Cardiac fibroblast (primary cell): ENCODE results near the gene IRAK1BP1.

Experiments
- DNase-seq, 2 donors: peaks; one replicate each; pipeline versions ENCODE4 v3.0.0 to v3.0.0-alpha.2; 2010; ENCODE audit warnings: low read depth in 2 of 2
- H3K4me3 ChIP-seq, 2 donors: replicated peaks in 1 of 2; 1 replicate in 1 of 2; 2 replicates in 1 of 2; pipeline ENCODE4 v1.5.1; 2011; ENCODE audit warnings: low read depth in 2 of 2, low read length in 2 of 2, mild to moderate bottlenecking in 2 of 2, moderate library complexity in 1 of 2
- TF ChIP-seq, protein P1 (sequence below): IDR thresholded peaks from one replicate; pipeline ENCODE4 v1.5.1; 2011; ENCODE audit warnings: low read depth, mild to moderate bottlenecking, low read length, inconsistent platforms

Gene IRAK1BP1, protein sequence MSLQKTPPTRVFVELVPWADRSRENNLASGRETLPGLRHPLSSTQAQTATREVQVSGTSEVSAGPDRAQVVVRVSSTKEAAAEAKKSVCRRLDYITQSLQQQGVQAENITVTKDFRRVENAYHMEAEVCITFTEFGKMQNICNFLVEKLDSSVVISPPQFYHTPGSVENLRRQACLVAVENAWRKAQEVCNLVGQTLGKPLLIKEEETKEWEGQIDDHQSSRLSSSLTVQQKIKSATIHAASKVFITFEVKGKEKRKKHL

DNA sequence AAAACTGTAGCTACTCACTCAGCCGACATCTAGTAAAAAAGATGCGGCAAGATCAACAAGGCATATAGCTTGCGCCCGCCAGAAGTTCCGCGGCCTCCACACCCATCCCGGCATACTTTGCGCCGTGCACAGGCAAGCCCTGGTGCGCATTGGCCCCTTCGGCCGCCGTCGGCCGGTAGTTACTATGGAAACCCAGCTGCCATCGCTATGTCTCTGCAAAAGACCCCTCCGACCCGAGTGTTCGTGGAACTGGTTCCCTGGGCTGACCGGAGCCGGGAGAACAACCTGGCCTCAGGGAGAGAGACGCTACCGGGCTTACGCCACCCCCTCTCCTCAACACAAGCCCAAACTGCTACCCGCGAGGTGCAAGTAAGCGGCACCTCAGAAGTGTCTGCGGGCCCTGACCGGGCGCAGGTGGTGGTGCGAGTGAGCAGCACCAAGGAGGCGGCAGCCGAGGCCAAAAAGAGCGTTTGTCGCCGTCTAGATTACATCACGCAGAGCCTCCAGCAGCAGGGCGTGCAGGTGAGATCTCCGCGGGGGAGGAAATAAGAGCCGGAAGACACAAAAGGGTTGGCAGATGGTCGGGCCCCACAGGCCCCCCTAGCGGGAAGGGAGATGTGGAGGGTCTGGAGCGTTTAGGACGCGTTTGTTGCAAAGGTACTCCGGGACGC, at the start of gene IRAK1BP1:
Gene IRAK1BP1 (plus strand): TSS at position 182 of the 671 bp plus-strand sequence. CDS start 26 bp downstream, at position 208.
- TF ChIP-seq, protein P1, sequence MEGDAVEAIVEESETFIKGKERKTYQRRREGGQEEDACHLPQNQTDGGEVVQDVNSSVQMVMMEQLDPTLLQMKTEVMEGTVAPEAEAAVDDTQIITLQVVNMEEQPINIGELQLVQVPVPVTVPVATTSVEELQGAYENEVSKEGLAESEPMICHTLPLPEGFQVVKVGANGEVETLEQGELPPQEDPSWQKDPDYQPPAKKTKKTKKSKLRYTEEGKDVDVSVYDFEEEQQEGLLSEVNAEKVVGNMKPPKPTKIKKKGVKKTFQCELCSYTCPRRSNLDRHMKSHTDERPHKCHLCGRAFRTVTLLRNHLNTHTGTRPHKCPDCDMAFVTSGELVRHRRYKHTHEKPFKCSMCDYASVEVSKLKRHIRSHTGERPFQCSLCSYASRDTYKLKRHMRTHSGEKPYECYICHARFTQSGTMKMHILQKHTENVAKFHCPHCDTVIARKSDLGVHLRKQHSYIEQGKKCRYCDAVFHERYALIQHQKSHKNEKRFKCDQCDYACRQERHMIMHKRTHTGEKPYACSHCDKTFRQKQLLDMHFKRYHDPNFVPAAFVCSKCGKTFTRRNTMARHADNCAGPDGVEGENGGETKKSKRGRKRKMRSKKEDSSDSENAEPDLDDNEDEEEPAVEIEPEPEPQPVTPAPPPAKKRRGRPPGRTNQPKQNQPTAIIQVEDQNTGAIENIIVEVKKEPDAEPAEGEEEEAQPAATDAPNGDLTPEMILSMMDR: no peak
- peak; percentile 87 to 88 for DNase-seq

DNA sequence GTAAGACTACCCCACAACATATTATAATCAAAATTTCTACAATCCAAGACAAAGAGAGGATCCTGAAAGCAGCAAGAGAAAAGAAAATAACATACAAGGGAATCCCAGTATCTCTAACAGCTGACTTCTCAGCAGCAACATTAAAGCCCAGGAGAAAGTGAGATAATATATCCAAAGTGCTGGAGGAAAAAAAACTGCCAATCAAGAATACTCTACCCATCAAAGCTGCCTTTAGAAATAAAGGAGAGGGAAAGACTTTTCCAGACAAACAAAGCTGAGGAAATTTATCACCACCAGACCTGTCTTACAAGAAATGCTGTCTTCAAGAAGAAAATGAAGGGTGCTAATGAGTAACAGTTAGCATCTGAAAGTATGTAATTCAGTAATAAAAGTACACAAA, 43.3 kb upstream of the IRAK1BP1 start:
- no peak overlapping the region for H3K4me3 ChIP-seq
- DNase-seq: no peak
- TF ChIP-seq, protein P1: no peak

More for the DNA sequence above, at the start of gene IRAK1BP1:
- peak within 1 kb of the TSS; percentile 92 to 93 for H3K4me3 ChIP-seq

DNA sequence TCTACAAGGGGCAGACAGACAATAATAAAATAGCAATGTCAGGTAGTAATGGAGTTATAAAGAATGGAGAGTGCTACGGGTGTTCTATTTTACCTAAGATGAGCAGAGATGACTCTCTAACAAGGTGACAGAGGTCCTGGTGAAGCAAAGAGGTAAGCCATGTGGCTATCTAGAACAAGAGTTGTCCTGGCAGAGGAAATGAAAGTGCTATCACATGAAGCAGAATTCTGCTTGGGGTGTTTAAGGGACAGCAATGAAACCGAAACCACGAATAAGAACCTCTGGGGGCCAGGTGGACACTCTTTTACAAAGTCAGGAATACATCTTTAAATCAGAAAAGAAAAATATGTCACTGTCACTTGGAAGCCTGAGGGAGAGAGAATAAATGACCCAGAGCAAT, 37.9 kb upstream of the IRAK1BP1 start:
- DNase-seq: no peak
- TF ChIP-seq, protein P1: no peak
- no peak overlapping the region for H3K4me3 ChIP-seq

DNA sequence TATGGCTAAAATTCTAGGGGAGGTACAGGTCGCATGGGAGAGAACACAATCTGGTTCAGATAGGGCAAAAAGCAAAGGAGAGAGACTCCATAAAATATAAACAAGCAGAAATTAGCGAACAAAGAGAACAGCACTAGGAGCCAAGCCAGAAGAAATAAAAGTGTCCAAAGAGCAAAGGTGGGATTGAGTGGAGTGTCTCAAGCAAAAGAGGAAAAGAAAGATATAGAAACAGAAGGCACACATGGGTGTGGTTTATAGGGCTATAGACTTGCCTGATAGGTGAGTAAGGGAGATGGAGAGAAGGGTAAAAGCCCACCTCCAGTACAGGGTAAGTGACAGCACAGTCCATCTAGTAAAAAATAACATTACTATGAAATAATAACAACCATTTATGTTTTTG, 36.5 kb upstream of the IRAK1BP1 start:
- no peak for DNase-seq
- no peak overlapping the region for H3K4me3 ChIP-seq
- TF ChIP-seq, protein P1: no peak

DNA sequence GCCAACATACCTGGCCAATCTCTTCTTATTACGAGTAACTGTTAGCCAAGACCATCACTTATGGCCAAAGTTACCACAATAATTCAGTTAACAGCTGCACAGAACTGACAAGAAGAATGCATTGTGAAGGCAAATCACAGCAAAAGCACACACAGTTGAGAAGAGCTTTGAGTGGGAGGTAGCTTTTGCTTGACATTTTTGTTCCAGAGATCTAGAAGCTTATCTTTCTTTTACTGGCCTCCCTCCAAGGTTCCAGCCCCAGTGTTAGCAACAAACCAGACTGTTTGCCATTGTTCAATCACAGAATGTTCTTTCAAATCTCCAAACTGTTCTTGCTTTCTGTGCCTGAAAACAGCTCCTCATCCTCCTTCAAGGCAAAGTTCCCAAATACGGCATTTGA, 35.9 kb upstream of the IRAK1BP1 start:
- no peak overlapping the region for H3K4me3 ChIP-seq
- TF ChIP-seq, protein P1: no peak
- peak; percentile 3 to 89 for DNase-seq

DNA sequence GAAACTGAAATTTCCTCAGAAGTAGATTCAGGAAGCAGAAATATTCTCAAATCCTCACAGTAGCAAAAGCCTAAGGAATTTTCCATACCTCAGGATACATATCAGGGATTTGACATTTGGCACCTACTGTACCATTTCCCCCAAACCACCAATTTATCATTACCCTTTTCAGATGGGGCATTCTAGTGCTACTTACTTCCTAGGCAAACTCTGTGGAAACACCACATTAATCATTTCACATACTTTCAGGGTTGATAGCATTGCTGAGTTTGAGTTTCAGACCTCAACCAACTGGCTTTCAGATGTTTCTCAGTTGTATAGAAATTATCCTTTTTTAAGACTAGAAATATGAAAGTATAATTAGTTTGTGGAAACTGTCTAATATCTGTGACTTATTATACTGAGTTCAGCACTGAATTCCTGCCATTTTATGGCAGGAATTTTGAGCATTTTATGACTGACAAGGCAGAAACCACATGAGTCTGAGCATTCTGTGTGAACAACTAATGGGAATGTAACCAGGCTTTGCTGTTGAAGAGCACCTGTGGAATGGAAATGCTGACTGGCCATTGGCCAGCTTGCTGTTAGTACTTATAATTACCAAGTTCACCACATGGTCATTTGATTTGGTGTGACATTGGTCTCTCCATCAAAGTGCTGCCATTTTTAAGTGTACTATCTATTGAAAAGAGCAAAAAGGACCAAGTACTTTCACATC, 35.1 kb upstream of the IRAK1BP1 start:
- peak in 1 of 2 donors; percentile 29 for DNase-seq
- H3K4me3 ChIP-seq: no peak overlapping the region
- TF ChIP-seq, protein P1: no peak
